Liver (tissue), 3 donors: ENCODE results near the gene GOSR1.
"Not testable (repeated sequence)": the region's sequence is repeated elsewhere in the genome, so short reads cannot be mapped to it uniquely, and the experiment has no call there.

Source experiments
- CTCF ChIP-seq: fragments of 150-350 bp; IDR thresholded peaks from 2 replicates; pipeline ENCODE4 v1.5.1; 2017; ENCODE audit warnings: improper control_type of control experiment, low read depth, low read length; ENCODE audit not compliant: missing input control
- GABPA ChIP-seq, 2 donors: IDR thresholded peaks in 1 of 2; conservative IDR thresholded peaks in 1 of 2; 2 replicates each; pipeline ENCODE4 v1.6.1; 2016; ENCODE audit warnings: antibody characterized with exemption in 2 of 2, mild to moderate bottlenecking in 1 of 2, moderate library complexity in 1 of 2
- HNF4A ChIP-seq, 2 donors: conservative IDR thresholded peaks; 2 replicates each; pipeline ENCODE4 v1.6.1; 2016; ENCODE audit warnings: antibody characterized with exemption in 2 of 2, mild to moderate bottlenecking in 2 of 2
- JUND ChIP-seq, 2 donors: IDR thresholded peaks; 2 replicates each; pipeline ENCODE4 v1.6.1; 2016; ENCODE audit warnings: antibody characterized with exemption in 2 of 2
- REST ChIP-seq: IDR thresholded peaks from 2 replicates; pipeline ENCODE4 v1.6.1; 2016; ENCODE audit warnings: antibody characterized with exemption, mild to moderate bottlenecking
- SP1 ChIP-seq: IDR thresholded peaks from 2 replicates; pipeline ENCODE4 v1.6.1; 2018; ENCODE audit warnings: antibody characterized with exemption, mild to moderate bottlenecking
- YY1 ChIP-seq: IDR thresholded peaks from 2 replicates; pipeline ENCODE4 v1.6.1; 2016; ENCODE audit warnings: antibody characterized with exemption, mild to moderate bottlenecking
- ZBTB33 ChIP-seq: IDR thresholded peaks from 2 replicates; pipeline ENCODE4 v1.6.1; 2016; ENCODE audit warnings: antibody characterized with exemption
- donor health status: healthy.
- donor health status: healthy.

- TF ChIP-seq JUND (IDR thresholded peaks at IDR 0.05); CTCF; GABPA (IDR thresholded peaks at IDR 0.05 in 1 of 2, conservative IDR thresholded peaks at IDR 0.05 in 1 of 2); YY1; SP1; REST; ZBTB33; HNF4A (conservative IDR thresholded peaks at IDR 0.05): not testable (repeated sequence)
Observed at GRCh38 chr17:30563905-30564390, 86.7 kb downstream of the GOSR1 start.
